Endothelial cell of umbilical vein (primary cell): ENCODE data around the gene CPVL. TPM values are rescaled to one million over a fixed set of nuclear protein-coding genes. Genes with fewer than 3 reads are reported as not detected.

Experiments
- BruUV-seq: library from RNA; stranded (reverse); fragments of 400-500 nt; replicated peaks from 2 replicates; lab custom pipeline; 2021; lab: Mats Ljungman, UMichigan
- CTCF ChIA-PET: fragments of 300-600, 350-600 bp; sonication (Branson Sonifier 250); formaldehyde crosslinking; loops from one replicate; lab custom pipeline; 2021; ENCODE audit warnings: antibody characterized with exemption, inconsistent platforms; lab: Charles Lee
- POLR2A ChIA-PET: fragments of 300-600, 350-600 bp; sonication (Branson Sonifier 250); formaldehyde crosslinking; loops from one replicate; lab custom pipeline; 2021; ENCODE audit warnings: antibody characterized with exemption, inconsistent platforms; lab: Charles Lee
- DNase-seq: peaks from one replicate; pipeline ENCODE4 v3.0.0-alpha.2; 2011; ENCODE audit warnings: low read depth, low spot score
- FAIRE-seq: peaks from 2 replicates; lab custom pipeline; 2011; peaks lifted over from hg19 to GRCh38; lab: Jason Lieb, UNC
- H2AFZ ChIP-seq: 2 replicates; pipeline ENCODE4 v1.6.0; 2012; ENCODE audit warnings: low read depth, low read length, control low read depth, inconsistent platforms
- H3K27ac ChIP-seq: 2 replicates; pipeline ENCODE4 v1.5.1; 2011; ENCODE audit warnings: low read depth, mild to moderate bottlenecking, control low read depth, low read length, moderate library complexity; ENCODE audit not compliant: insufficient read depth
- H3K27me3 ChIP-seq, 2 experiments: 2 replicates each; pipeline versions ENCODE4 v1.6.0 to v1.6.1; 2011; ENCODE audit warnings: low read length in 2 of 2, mixed read lengths in 1 of 2; ENCODE audit not compliant: control insufficient read depth in 2 of 2, insufficient read depth in 2 of 2
- H3K36me3 ChIP-seq, 2 experiments: 2 replicates in 1 of 2; 3 replicates in 1 of 2; pipeline ENCODE4 v1.5.1; 2011; ENCODE audit warnings: low read length in 2 of 2, mild to moderate bottlenecking in 1 of 2, moderate library complexity in 1 of 2; ENCODE audit not compliant: control insufficient read depth in 2 of 2, insufficient read depth in 2 of 2; ENCODE audit errors: extremely low read depth in 1 of 2
- H3K4me1 ChIP-seq: 3 replicates; pipeline ENCODE4 v1.5.1; 2011; ENCODE audit warnings: mild to moderate bottlenecking, low read length; ENCODE audit not compliant: control insufficient read depth, insufficient read depth; ENCODE audit errors: extremely low read depth
- H3K4me2 ChIP-seq: 2 replicates; pipeline ENCODE4 v1.6.1; 2011; ENCODE audit warnings: low read length, control low read depth, mixed read lengths; ENCODE audit not compliant: insufficient read depth
- H3K4me3 ChIP-seq, 3 experiments: fragments of 200-600 bp in 1 of 3; sonication (generic), shearing (Covaris generic) in 1 of 3; replicated peaks in 1 of 3; 2 replicates each; pipeline ENCODE4 v1.5.1; 2011 to 2016; ENCODE audit warnings: control low read depth in 3 of 3, low read length in 3 of 3, mild to moderate bottlenecking in 2 of 3, inconsistent platforms in 1 of 3, low read depth in 1 of 3, moderate library complexity in 1 of 3; ENCODE audit not compliant: insufficient read depth in 1 of 3
- H3K79me2 ChIP-seq: 2 replicates; pipeline ENCODE4 v1.6.0; 2012; ENCODE audit warnings: low read length, inconsistent platforms; ENCODE audit not compliant: control insufficient read depth, insufficient read depth
- H3K9ac ChIP-seq: replicated peaks from 2 replicates; pipeline ENCODE3; 2011; ENCODE audit warnings: low read length, control low read depth; ENCODE audit not compliant: insufficient read depth; ENCODE audit errors: extremely low read depth
- H3K9me1 ChIP-seq: replicated peaks from 3 replicates; pipeline ENCODE4 v1.6.0; 2011; ENCODE audit warnings: mild to moderate bottlenecking, low read length; ENCODE audit not compliant: control insufficient read depth, insufficient read depth; ENCODE audit errors: extremely low read depth
- H3K9me3 ChIP-seq: replicated peaks from 2 replicates; pipeline ENCODE4 v1.5.1; 2012; ENCODE audit warnings: low read length, inconsistent platforms; ENCODE audit not compliant: control insufficient read depth, insufficient read depth
- H4K20me1 ChIP-seq: replicated peaks from 2 replicates; pipeline ENCODE3; 2011; ENCODE audit warnings: mild to moderate bottlenecking, low read length; ENCODE audit not compliant: control insufficient read depth, insufficient read depth; ENCODE audit errors: extremely low read depth
- CTCF ChIP-seq, 2 donors: IDR thresholded peaks; 1 replicate in 1 of 2; 2 replicates in 1 of 2; pipeline ENCODE4 v1.5.1; 2011; ENCODE audit warnings: low read length in 2 of 2, mild to moderate bottlenecking in 2 of 2, moderate library complexity in 2 of 2, control low read depth in 1 of 2, inconsistent platforms in 1 of 2, low read depth in 1 of 2; ENCODE audit not compliant: insufficient read depth in 1 of 2; ENCODE audit errors: extremely low read depth in 1 of 2
- EZH2 ChIP-seq: IDR thresholded peaks from 2 replicates; pipeline ENCODE4 v1.6.1; 2012; ENCODE audit warnings: borderline replicate concordance, low read depth, mild to moderate bottlenecking, moderate library complexity, low read length, inconsistent platforms; ENCODE audit not compliant: severe bottlenecking
- FOS ChIP-seq: IDR thresholded peaks from 2 replicates; pipeline ENCODE4 v1.6.1; 2011; ENCODE audit warnings: mild to moderate bottlenecking, low read length, moderate library complexity, borderline replicate concordance; ENCODE audit not compliant: insufficient read depth
- GATA2 ChIP-seq: IDR thresholded peaks from 2 replicates; pipeline ENCODE4 v1.7.0; 2011; ENCODE audit warnings: low read depth, mild to moderate bottlenecking, moderate library complexity, mixed read lengths, low read length; ENCODE audit not compliant: insufficient read length, insufficient read depth
- JUN ChIP-seq: IDR thresholded peaks from 2 replicates; pipeline ENCODE4 v1.6.1; 2011; ENCODE audit warnings: borderline replicate concordance, low read depth; ENCODE audit not compliant: insufficient read length, insufficient read depth
- MAX ChIP-seq: IDR thresholded peaks from 2 replicates; pipeline ENCODE4 v1.6.1; 2011; ENCODE audit not compliant: insufficient read depth, insufficient read length
- MYC ChIP-seq: IDR thresholded peaks from one replicate; pipeline ENCODE4 v1.6.1; 2011; ENCODE audit warnings: mild to moderate bottlenecking, low read depth, low read length
- POLR2A ChIP-seq: IDR thresholded peaks from 2 replicates; pipeline ENCODE4 v1.6.1; 2012; ENCODE audit warnings: low read depth, mild to moderate bottlenecking, control low read depth, low read length
- POLR2AphosphoS5 ChIP-seq: IDR thresholded peaks from 2 replicates; pipeline ENCODE4 v1.6.1; 2012; ENCODE audit warnings: low read depth, mild to moderate bottlenecking, control low read depth, low read length, moderate library complexity; ENCODE audit not compliant: insufficient read depth
- dilution Hi-C: fragments of 300-500 bp; cut with MboI; formaldehyde crosslinking; loops from one replicate; pipeline ENCODE4 v1.15.0; 2019; ENCODE audit warnings: low sequenced_read_pairs; ENCODE audit not compliant: extremely low pct_ligation_motif_present
- intact Hi-C: fragments of 100-400 bp; cut with micrococcal nuclease; formaldehyde crosslinking; loops from one replicate; pipeline ENCODE4 v1.10.0; 2022
- polyA plus RNA-seq, 4 experiments: library from polyadenylated mRNA; depleted of rRNA in 3 of 4; stranded (reverse) in 3 of 4; unstranded in 1 of 4; fragments of >200 nt; gene quantifications; 2 replicates each; pipeline versions ENCODE4 v1.2.1 to v1.2.3, GENCODE V29; 2011 to 2012; ENCODE audit warnings: missing spikeins in 1 of 4
- total RNA-seq: library from RNA; stranded (reverse); gene quantifications from 2 replicates; pipeline ENCODE4 v1.2.3, GENCODE V29; 2021

The CPVL gene
- total and polyA plus RNA-seq, 2 donors (not counting 3 experiments of a cell fraction or from before 2014, with no cell fraction given): 0.14 TPM; not detected in 1

DNA sequence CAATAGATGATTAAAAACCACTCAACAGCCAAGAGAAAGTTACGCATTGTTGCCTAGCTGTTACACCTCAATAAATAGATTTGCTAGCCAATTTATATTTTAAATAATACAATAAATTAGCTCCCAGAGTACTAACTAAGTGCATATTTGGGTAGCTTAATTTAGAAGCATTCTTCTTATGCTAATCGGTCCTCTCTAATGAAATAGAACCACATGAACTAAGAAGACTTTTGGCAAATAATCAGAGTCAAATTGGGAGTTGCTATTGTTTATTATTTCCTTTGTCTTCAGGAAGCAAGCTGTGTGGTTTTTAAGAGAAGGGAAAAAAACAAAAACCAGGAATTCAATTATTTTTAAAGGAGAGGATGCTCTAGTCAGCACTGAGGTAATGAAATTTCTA, 139.2 kb downstream of the CPVL start:
- no peak for TF ChIP-seq MAX
- TF ChIP-seq POLR2AphosphoS5: no peak
- no peak for TF ChIP-seq EZH2
- no peak for TF ChIP-seq CTCF (IDR thresholded peaks at IDR 0.05; ENCODE audit: extremely low read depth in 1 of 2, insufficient read depth in 1 of 2, low read depth in 1 of 2, low read length in 2 of 2)
- TF ChIP-seq FOS: no peak
- TF ChIP-seq POLR2A: no peak
- no peak for TF ChIP-seq MYC
- no peak for TF ChIP-seq JUN
- TF ChIP-seq GATA2: no peak
- Histone ChIP-seq H4K20me1 (no peaks in the 10 kb centered on the region), H3K27ac (no peak overlapping the region), H3K27me3 (peaks cover 2 to 9% of the 10 kb centered on the region in 2 experiments), H3K4me2 (no peak overlapping the region), H3K9me3 (no peaks in the 10 kb centered on the region), H3K4me3 (no peak overlapping the region), H3K9me1 (no peaks in the 10 kb centered on the region), H3K79me2 (no peaks in the 10 kb centered on the region), H3K36me3 (no peaks in the 10 kb centered on the region), H3K9ac (no peak overlapping the region), H2AFZ (no peak overlapping the region), H3K4me1 (peaks cover 2% of the 10 kb centered on the region)
- intact Hi-C loops: no loop called here
- CTCF ChIA-PET: no interaction called here
- DNase-seq (no peak), FAIRE-seq (no peak)
- dilution Hi-C loops: no loop called here
- no TSS peak for BruUV-seq
- POLR2A ChIA-PET: no interaction called here
